Upper lobe of left lung (tissue), 4 donors: Measurements from ENCODE around the gene ILK.

ENCODE experiments used
- EP300 ChIP-seq, 4 donors: sonication (generic); formaldehyde crosslinking; IDR thresholded peaks; one replicate each; pipeline ENCODE4 v1.5.1; 2017; ENCODE audit warnings: antibody characterized with exemption in 4 of 4, control low read depth in 2 of 4
- POLR2A ChIP-seq, 4 donors: fragments of 450-650 bp; IDR thresholded peaks; one replicate each; pipeline ENCODE4 v1.5.1; 2016 to 2017; ENCODE audit warnings: antibody characterized with exemption in 4 of 4, mild to moderate bottlenecking in 2 of 4
- TF ChIP-seq, protein P1 (sequence below), 6 experiments: fragments of 450-650 bp in 4 of 6; fragments of 200-600 bp in 2 of 6; sonication (generic) in 2 of 6; IDR thresholded peaks; one replicate each; pipeline ENCODE4 v1.5.1; 2016 to 2019; ENCODE audit warnings: antibody characterized with exemption in 6 of 6

DNA sequence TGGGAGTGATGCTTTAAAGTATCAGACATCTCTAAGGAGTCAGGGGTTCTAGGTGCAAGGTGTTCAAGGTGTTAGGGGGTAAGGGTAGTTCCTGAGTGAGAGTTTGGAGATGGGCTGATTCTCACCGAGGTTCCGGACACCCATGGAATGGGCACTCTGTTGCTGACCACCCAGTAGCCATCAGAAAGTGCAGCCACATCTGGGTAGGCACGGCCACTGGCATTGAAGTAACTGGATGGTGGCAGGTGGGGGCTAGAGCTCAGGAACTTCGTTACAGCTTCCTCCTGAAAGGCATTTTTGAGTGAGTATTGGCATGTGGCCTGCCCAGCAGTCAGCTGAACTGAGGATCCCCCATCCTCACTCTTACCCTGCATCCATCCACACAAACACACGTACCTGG, 11.5 kb downstream of the ILK start:
- TF ChIP-seq, protein P1, sequence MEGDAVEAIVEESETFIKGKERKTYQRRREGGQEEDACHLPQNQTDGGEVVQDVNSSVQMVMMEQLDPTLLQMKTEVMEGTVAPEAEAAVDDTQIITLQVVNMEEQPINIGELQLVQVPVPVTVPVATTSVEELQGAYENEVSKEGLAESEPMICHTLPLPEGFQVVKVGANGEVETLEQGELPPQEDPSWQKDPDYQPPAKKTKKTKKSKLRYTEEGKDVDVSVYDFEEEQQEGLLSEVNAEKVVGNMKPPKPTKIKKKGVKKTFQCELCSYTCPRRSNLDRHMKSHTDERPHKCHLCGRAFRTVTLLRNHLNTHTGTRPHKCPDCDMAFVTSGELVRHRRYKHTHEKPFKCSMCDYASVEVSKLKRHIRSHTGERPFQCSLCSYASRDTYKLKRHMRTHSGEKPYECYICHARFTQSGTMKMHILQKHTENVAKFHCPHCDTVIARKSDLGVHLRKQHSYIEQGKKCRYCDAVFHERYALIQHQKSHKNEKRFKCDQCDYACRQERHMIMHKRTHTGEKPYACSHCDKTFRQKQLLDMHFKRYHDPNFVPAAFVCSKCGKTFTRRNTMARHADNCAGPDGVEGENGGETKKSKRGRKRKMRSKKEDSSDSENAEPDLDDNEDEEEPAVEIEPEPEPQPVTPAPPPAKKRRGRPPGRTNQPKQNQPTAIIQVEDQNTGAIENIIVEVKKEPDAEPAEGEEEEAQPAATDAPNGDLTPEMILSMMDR (IDR thresholded peaks at IDR 0.05) = no peak
- TF ChIP-seq EP300 (IDR thresholded peaks at IDR 0.05) (no peak), POLR2A (IDR thresholded peaks at IDR 0.05) (no peak)
